GM18499 (cell line): ENCODE results near the gene LMOD2.
A peak's percentile ranks its signal among the peaks of the same experiment; 100 is the strongest.
"Not testable (repeated sequence)": the region's sequence is repeated elsewhere in the genome, so short reads cannot be mapped to it uniquely, and the experiment has no call there.

ENCODE experiments used
- ATAC-seq: cut with Tn5 transposase; IDR thresholded peaks from one replicate; pipeline ENCODE4 v1.9.1; 2021; ENCODE audit warnings: moderate number of reproducible peaks; ENCODE audit not compliant: insufficient read depth, unreplicated experiment

LMOD2 gene

GRCh38 chr7:123655614-123656013 is at the start of gene LMOD2:
Gene LMOD2 (plus strand): TSS chr7:123655866. CDS start chr7:123655964, 98 bp downstream.
- no peak for ATAC-seq

GRCh38 chr7:123607423-123607975 is 48.2 kb upstream of the LMOD2 start:
- no peak for ATAC-seq

- ATAC-seq = no peak
Measured at GRCh38 chr7:123608991-123609882, 46.4 kb upstream of the LMOD2 start.

GRCh38 chr7:123609883-123610239 is 45.8 kb upstream of the LMOD2 start:
- no peak for ATAC-seq

GRCh38 chr7:123612024-123612423 is 43.6 kb upstream of the LMOD2 start:
- ATAC-seq = no peak

- ATAC-seq = no peak
Measured at GRCh38 chr7:123615344-123615743, 40.3 kb upstream of the LMOD2 start.

GRCh38 chr7:123616223-123616622 is 39.4 kb upstream of the LMOD2 start:
- ATAC-seq = no peak

GRCh38 chr7:123621707-123622106 is 34.0 kb upstream of the LMOD2 start:
- ATAC-seq = no peak

- no peak for ATAC-seq
Measured at GRCh38 chr7:123622660-123623386, 32.8 kb upstream of the LMOD2 start.

GRCh38 chr7:123624527-123625183 is 31.0 kb upstream of the LMOD2 start:
- peak; percentile 88 for ATAC-seq

GRCh38 chr7:123625254-123625653 is 30.4 kb upstream of the LMOD2 start:
- ATAC-seq = no peak

GRCh38 chr7:123627851-123628250 is 27.8 kb upstream of the LMOD2 start:
- no peak for ATAC-seq

- ATAC-seq = no peak
Measured at GRCh38 chr7:123628829-123629228, 26.8 kb upstream of the LMOD2 start.

- no peak for ATAC-seq
Measured at GRCh38 chr7:123629281-123629680, 26.4 kb upstream of the LMOD2 start.

- no peak for ATAC-seq
Measured at GRCh38 chr7:123632808-123633207, 22.9 kb upstream of the LMOD2 start.

GRCh38 chr7:123633553-123633952 is 22.1 kb upstream of the LMOD2 start:
- no peak for ATAC-seq

GRCh38 chr7:123634011-123634573 is 21.6 kb upstream of the LMOD2 start:
- ATAC-seq = not testable (repeated sequence)

- ATAC-seq = no peak
Measured at GRCh38 chr7:123635551-123636359, 19.9 kb upstream of the LMOD2 start.

GRCh38 chr7:123637203-123637602 is 18.5 kb upstream of the LMOD2 start:
- ATAC-seq = no peak

GRCh38 chr7:123637878-123638277 is 17.8 kb upstream of the LMOD2 start:
- no peak for ATAC-seq
